GM12878 (cell line): ENCODE measurements around the gene LCP1. TPM values are rescaled to one million over a fixed set of nuclear protein-coding genes. Genes with fewer than 3 reads are reported as not detected.

ENCODE experiments used
- ATF7 ChIP-seq: fragments of 450-650 bp; IDR thresholded peaks from 2 replicates; pipeline ENCODE4 v1.6.1; 2016; ENCODE audit warnings: low read depth, mild to moderate bottlenecking
- BACH1 ChIP-seq: fragments of 450-650 bp; IDR thresholded peaks from 2 replicates; pipeline ENCODE4 v1.6.1; 2017; ENCODE audit warnings: mild to moderate bottlenecking, borderline replicate concordance
- BCL11A ChIP-seq: IDR thresholded peaks from 2 replicates; pipeline ENCODE4 v1.6.1; 2011; ENCODE audit warnings: low read depth, low read length
- DPF2 ChIP-seq: fragments of 450-650 bp; IDR thresholded peaks from 2 replicates; pipeline ENCODE4 v1.6.1; 2017; ENCODE audit warnings: mild to moderate bottlenecking
- FOS ChIP-seq: IDR thresholded peaks from 3 replicates; pipeline ENCODE4 v1.6.1; 2011; ENCODE audit warnings: borderline replicate concordance; ENCODE audit not compliant: insufficient read length; ENCODE audit errors: extremely low read depth
- GABPA ChIP-seq: IDR thresholded peaks from 2 replicates; pipeline ENCODE4 v1.6.1; 2014; ENCODE audit warnings: antibody characterized with exemption, low read depth, mild to moderate bottlenecking, inconsistent platforms
- HDAC6 ChIP-seq: fragments of 200-600 bp; sonication (generic); IDR thresholded peaks from one replicate; pipeline ENCODE4 v1.8.0; 2017; ENCODE audit warnings: antibody characterized with exemption; ENCODE audit not compliant: unreplicated experiment
- IKZF2 ChIP-seq, 2 experiments: fragments of 450-650 bp; IDR thresholded peaks; 2 replicates each; pipeline ENCODE4 v1.6.1; 2017; ENCODE audit warnings: mild to moderate bottlenecking in 2 of 2, moderate library complexity in 2 of 2
- JUNB ChIP-seq: IDR thresholded peaks from 2 replicates; pipeline ENCODE4 v1.6.1; 2016; ENCODE audit warnings: antibody characterized with exemption, mild to moderate bottlenecking
- JUND ChIP-seq: IDR thresholded peaks from 2 replicates; pipeline ENCODE4 v1.6.1; 2012; ENCODE audit warnings: low read depth, mild to moderate bottlenecking, low read length, improper control_type of control experiment, moderate library complexity
- LARP7 ChIP-seq: fragments of 450-650 bp; IDR thresholded peaks from 2 replicates; pipeline ENCODE4 v1.6.1; 2017; ENCODE audit warnings: mild to moderate bottlenecking
- MEF2B ChIP-seq: fragments of 450-650 bp; IDR thresholded peaks from 2 replicates; pipeline ENCODE4 v1.6.1; 2018; ENCODE audit warnings: mild to moderate bottlenecking, moderate library complexity; ENCODE audit not compliant: partially characterized antibody, poor library complexity, severe bottlenecking
- NFYA ChIP-seq: IDR thresholded peaks from 2 replicates; pipeline ENCODE4 v1.6.1; 2011; ENCODE audit warnings: low read depth, mild to moderate bottlenecking, low read length, improper control_type of control experiment, borderline replicate concordance
- RFX5 ChIP-seq: IDR thresholded peaks from 2 replicates; pipeline ENCODE4 v1.6.1; 2011; ENCODE audit warnings: low read depth, low read length, improper control_type of control experiment
- RUNX3 ChIP-seq: IDR thresholded peaks from 2 replicates; pipeline ENCODE4 v1.6.1; 2012; ENCODE audit warnings: low read length, inconsistent platforms
- TARDBP ChIP-seq: IDR thresholded peaks from 2 replicates; pipeline ENCODE4 v1.6.1; 2016; ENCODE audit warnings: borderline replicate concordance
- TBL1XR1 ChIP-seq: IDR thresholded peaks from 2 replicates; pipeline ENCODE4 v1.6.1; 2012; ENCODE audit warnings: low read depth, low read length, improper control_type of control experiment
- ZBED1 ChIP-seq: IDR thresholded peaks from 2 replicates; pipeline ENCODE4 v1.6.1; 2016; ENCODE audit warnings: borderline replicate concordance
- ZZZ3 ChIP-seq: IDR thresholded peaks from 2 replicates; pipeline ENCODE4 v1.6.1; 2011; ENCODE audit warnings: low read depth; ENCODE audit not compliant: control insufficient read depth, insufficient read length
- polyA plus RNA-seq, 11 experiments: library from polyadenylated mRNA; depleted of rRNA in 4 of 11; unstranded in 6 of 11; stranded (reverse) in 5 of 11; fragments of >200 nt; fragmentation: Nextera tagmentation in 4 of 11; fragmentation: Illumina TruSeq in 1 of 11; extraction: Ambion mirVana in 4 of 11; extraction: Trizol in 1 of 11; gene quantifications; 1 replicate in 1 of 11; 2 replicates in 10 of 11; pipeline versions ENCODE4 v1.2.1 to v1.2.3, GENCODE V29; 2011 to 2016; ENCODE audit warnings: inconsistent platforms in 2 of 11, missing spikeins in 2 of 11, low read depth in 1 of 11
- total RNA-seq, 4 experiments: library from RNA; depleted of rRNA in 3 of 4; stranded (reverse); fragments of >200 nt in 3 of 4; fragmentation: Illumina TruSeq in 1 of 4; extraction: Trizol in 1 of 4; gene quantifications; 2 replicates each; pipeline versions ENCODE4 v1.2.1 to v1.2.3, GENCODE V29; 2013 to 2021
- TF ChIP-seq, protein P1 (sequence below): fragments of 450-650 bp; IDR thresholded peaks from 2 replicates; pipeline ENCODE4 v1.6.1; 2017; ENCODE audit warnings: mild to moderate bottlenecking, low read depth, inconsistent platforms; ENCODE audit not compliant: poor library complexity, severe bottlenecking
- TF ChIP-seq, protein P2 (sequence below): fragments of 450-650 bp; IDR thresholded peaks from 2 replicates; pipeline ENCODE4 v1.6.1; 2017; ENCODE audit warnings: antibody characterized with exemption, mild to moderate bottlenecking, moderate library complexity
- TF ChIP-seq, protein P3 (sequence below): fragments of 450-650 bp; IDR thresholded peaks from 2 replicates; pipeline ENCODE4 v1.6.1; 2017; ENCODE audit warnings: mild to moderate bottlenecking, moderate library complexity

LCP1 gene
- total and polyA plus RNA-seq, 10 of the 15 experiments (the other 5 are each of a cell fraction or from before 2014, with no cell fraction given): 775 to 2,201 (median 1,556) TPM

- TF ChIP-seq, protein P1, sequence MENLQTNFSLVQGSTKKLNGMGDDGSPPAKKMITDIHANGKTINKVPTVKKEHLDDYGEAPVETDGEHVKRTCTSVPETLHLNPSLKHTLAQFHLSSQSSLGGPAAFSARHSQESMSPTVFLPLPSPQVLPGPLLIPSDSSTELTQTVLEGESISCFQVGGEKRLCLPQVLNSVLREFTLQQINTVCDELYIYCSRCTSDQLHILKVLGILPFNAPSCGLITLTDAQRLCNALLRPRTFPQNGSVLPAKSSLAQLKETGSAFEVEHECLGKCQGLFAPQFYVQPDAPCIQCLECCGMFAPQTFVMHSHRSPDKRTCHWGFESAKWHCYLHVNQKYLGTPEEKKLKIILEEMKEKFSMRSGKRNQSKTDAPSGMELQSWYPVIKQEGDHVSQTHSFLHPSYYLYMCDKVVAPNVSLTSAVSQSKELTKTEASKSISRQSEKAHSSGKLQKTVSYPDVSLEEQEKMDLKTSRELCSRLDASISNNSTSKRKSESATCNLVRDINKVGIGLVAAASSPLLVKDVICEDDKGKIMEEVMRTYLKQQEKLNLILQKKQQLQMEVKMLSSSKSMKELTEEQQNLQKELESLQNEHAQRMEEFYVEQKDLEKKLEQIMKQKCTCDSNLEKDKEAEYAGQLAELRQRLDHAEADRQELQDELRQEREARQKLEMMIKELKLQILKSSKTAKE: no peak
- TF ChIP-seq TARDBP (no peak), LARP7 (no peak), HDAC6 (no peak), ZBED1 (peak; percentile 89; the same call in 1 of the 2 replicates), FOS (no peak), NFYA (no peak), ATF7 (no peak), MEF2B (no peak), RFX5 (no peak), DPF2 (no peak), RUNX3 (no peak; the same call in 1 of the 2 replicates), JUNB (no peak), BACH1 (peak; percentile 51; the same call in 1 of the 2 replicates), ZZZ3 (no peak), BCL11A (peak; percentile 54; the same call in 1 of the 2 replicates), TBL1XR1 (no peak), JUND (no peak), GABPA (no peak), IKZF2 (IDR thresholded peaks at IDR 0.05) (no peak)
- TF ChIP-seq, protein P2, sequence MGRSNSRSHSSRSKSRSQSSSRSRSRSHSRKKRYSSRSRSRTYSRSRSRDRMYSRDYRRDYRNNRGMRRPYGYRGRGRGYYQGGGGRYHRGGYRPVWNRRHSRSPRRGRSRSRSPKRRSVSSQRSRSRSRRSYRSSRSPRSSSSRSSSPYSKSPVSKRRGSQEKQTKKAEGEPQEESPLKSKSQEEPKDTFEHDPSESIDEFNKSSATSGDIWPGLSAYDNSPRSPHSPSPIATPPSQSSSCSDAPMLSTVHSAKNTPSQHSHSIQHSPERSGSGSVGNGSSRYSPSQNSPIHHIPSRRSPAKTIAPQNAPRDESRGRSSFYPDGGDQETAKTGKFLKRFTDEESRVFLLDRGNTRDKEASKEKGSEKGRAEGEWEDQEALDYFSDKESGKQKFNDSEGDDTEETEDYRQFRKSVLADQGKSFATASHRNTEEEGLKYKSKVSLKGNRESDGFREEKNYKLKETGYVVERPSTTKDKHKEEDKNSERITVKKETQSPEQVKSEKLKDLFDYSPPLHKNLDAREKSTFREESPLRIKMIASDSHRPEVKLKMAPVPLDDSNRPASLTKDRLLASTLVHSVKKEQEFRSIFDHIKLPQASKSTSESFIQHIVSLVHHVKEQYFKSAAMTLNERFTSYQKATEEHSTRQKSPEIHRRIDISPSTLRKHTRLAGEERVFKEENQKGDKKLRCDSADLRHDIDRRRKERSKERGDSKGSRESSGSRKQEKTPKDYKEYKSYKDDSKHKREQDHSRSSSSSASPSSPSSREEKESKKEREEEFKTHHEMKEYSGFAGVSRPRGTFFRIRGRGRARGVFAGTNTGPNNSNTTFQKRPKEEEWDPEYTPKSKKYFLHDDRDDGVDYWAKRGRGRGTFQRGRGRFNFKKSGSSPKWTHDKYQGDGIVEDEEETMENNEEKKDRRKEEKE: no peak
- TF ChIP-seq, protein P3, sequence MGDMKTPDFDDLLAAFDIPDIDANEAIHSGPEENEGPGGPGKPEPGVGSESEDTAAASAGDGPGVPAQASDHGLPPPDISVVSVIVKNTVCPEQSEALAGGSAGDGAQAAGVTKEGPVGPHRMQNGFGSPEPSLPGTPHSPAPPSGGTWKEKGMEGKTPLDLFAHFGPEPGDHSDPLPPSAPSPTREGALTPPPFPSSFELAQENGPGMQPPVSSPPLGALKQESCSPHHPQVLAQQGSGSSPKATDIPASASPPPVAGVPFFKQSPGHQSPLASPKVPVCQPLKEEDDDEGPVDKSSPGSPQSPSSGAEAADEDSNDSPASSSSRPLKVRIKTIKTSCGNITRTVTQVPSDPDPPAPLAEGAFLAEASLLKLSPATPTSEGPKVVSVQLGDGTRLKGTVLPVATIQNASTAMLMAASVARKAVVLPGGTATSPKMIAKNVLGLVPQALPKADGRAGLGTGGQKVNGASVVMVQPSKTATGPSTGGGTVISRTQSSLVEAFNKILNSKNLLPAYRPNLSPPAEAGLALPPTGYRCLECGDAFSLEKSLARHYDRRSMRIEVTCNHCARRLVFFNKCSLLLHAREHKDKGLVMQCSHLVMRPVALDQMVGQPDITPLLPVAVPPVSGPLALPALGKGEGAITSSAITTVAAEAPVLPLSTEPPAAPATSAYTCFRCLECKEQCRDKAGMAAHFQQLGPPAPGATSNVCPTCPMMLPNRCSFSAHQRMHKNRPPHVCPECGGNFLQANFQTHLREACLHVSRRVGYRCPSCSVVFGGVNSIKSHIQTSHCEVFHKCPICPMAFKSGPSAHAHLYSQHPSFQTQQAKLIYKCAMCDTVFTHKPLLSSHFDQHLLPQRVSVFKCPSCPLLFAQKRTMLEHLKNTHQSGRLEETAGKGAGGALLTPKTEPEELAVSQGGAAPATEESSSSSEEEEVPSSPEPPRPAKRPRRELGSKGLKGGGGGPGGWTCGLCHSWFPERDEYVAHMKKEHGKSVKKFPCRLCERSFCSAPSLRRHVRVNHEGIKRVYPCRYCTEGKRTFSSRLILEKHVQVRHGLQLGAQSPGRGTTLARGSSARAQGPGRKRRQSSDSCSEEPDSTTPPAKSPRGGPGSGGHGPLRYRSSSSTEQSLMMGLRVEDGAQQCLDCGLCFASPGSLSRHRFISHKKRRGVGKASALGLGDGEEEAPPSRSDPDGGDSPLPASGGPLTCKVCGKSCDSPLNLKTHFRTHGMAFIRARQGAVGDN: no peak
Observed at GRCh38 chr13:46124531-46124966, 57.4 kb downstream of the LCP1 start (continued).
